Brain microvascular endothelial cell (primary cell): ENCODE data around the gene PSMA2.
A peak's percentile ranks its signal among the peaks of the same experiment; 100 is the strongest.

Experiments used
- DNase-seq: peaks from one replicate; pipeline ENCODE4 v3.0.0-alpha.2; 2020
- H3K27ac ChIP-seq: fragments of 250-450 bp; sonication (Bioruptor Pico); 2 replicates; pipeline ENCODE4 v1.5.1; 2020; ENCODE audit warnings: mild to moderate bottlenecking, moderate library complexity
- H3K27me3 ChIP-seq: fragments of 250-450 bp; sonication (Bioruptor Pico); replicated peaks from 2 replicates; pipeline ENCODE4 v1.5.1; 2020; ENCODE audit warnings: mild to moderate bottlenecking
- H3K36me3 ChIP-seq: fragments of 250-450 bp; sonication (Bioruptor Pico); replicated peaks from 2 replicates; pipeline ENCODE4 v1.5.1; 2020; ENCODE audit warnings: mild to moderate bottlenecking
- H3K4me3 ChIP-seq: 2 replicates; pipeline ENCODE4 v1.5.1; 2011; ENCODE audit warnings: low read depth, mild to moderate bottlenecking, control low read depth, low read length, moderate library complexity
- in situ Hi-C: cut with HindIII; loops from 2 replicates; pipeline ENCODE4 v1.10.0; 2017; ENCODE audit warnings: low sequenced_read_pairs, low pct_ligation_motif_present
- TF ChIP-seq, protein P1 (sequence below): IDR thresholded peaks from 2 replicates; pipeline ENCODE4 v1.5.1; 2011; ENCODE audit warnings: low read depth, mild to moderate bottlenecking, moderate library complexity, low read length, control low read depth, inconsistent platforms; ENCODE audit errors: missing control alignments

The PSMA2 gene

DNA sequence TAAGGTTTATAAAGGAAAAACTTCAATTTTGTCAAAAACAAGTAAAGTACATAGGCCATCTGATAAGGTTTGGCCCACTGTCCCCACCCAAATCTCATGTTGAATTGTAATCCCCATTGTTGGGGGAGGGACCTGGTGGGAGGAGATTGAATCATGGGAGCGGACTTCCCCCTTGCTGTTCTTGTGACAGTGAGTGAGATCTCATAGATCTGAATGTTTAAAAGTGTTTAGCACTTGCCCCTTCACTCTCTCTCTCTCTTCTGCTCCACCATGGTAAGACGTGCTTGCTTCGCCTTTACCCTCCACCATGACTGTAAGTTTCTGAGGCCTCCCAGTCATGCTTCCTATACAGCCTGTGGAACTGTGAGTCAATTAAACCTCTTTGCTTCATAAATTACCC, 18.4 kb upstream of the PSMA2 start:
- no peak overlapping the region for H3K27ac ChIP-seq
- no peak for DNase-seq
- in situ Hi-C loops = no loop called here
- no peak overlapping the region for H3K4me3 ChIP-seq
- H3K27me3 ChIP-seq = no peaks in the 10 kb centered on the region
- no peaks in the 10 kb centered on the region for H3K36me3 ChIP-seq
- TF ChIP-seq, protein P1, sequence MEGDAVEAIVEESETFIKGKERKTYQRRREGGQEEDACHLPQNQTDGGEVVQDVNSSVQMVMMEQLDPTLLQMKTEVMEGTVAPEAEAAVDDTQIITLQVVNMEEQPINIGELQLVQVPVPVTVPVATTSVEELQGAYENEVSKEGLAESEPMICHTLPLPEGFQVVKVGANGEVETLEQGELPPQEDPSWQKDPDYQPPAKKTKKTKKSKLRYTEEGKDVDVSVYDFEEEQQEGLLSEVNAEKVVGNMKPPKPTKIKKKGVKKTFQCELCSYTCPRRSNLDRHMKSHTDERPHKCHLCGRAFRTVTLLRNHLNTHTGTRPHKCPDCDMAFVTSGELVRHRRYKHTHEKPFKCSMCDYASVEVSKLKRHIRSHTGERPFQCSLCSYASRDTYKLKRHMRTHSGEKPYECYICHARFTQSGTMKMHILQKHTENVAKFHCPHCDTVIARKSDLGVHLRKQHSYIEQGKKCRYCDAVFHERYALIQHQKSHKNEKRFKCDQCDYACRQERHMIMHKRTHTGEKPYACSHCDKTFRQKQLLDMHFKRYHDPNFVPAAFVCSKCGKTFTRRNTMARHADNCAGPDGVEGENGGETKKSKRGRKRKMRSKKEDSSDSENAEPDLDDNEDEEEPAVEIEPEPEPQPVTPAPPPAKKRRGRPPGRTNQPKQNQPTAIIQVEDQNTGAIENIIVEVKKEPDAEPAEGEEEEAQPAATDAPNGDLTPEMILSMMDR = no peak

GRCh38 chr7:42947521-42947920, 15.5 kb upstream of the PSMA2 start:
- in situ Hi-C loops = no loop called here
- no peaks in the 10 kb centered on the region for H3K27me3 ChIP-seq
- no peaks in the 10 kb centered on the region for H3K36me3 ChIP-seq
- TF ChIP-seq, protein P1 = no peak
- no peak overlapping the region for H3K27ac ChIP-seq
- H3K4me3 ChIP-seq = no peak overlapping the region
- no peak for DNase-seq

DNA sequence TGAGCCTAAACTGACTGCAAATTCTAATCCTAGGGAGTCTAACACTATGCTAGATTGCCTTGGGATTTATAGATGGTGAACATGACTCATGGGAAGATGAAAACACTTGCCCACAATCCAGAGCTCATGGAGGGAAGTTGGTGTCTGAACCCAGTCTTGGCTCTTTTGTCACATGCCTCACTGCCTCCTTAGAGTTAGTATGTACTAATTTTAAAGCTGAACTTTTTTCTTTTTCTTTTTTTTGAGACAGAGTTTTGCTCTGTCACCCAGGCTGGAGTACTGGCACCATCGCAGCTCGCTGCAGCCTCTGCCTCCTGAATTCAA, 14.6 kb upstream of the PSMA2 start:
- no peak overlapping the region for H3K27ac ChIP-seq
- in situ Hi-C loops = no loop called here
- H3K36me3 ChIP-seq = no peaks in the 10 kb centered on the region
- no peaks in the 10 kb centered on the region for H3K27me3 ChIP-seq
- TF ChIP-seq, protein P1 = no peak
- no peak for DNase-seq
- H3K4me3 ChIP-seq = no peak overlapping the region

GRCh38 chr7:42945821-42946626, 14.1 kb upstream of the PSMA2 start:
- no peak for DNase-seq
- TF ChIP-seq, protein P1 = no peak
- no peak overlapping the region for H3K4me3 ChIP-seq
- H3K27me3 ChIP-seq = no peaks in the 10 kb centered on the region
- in situ Hi-C loops = no loop called here
- H3K36me3 ChIP-seq = no peaks in the 10 kb centered on the region
- H3K27ac ChIP-seq = no peak overlapping the region

GRCh38 chr7:42940985-42941847, 9.2 kb upstream of the PSMA2 start:
- in situ Hi-C loops = no loop called here
- peak; percentile 84 for DNase-seq
- H3K27ac ChIP-seq = no peak overlapping the region
- H3K36me3 ChIP-seq = peaks cover 8% of the 10 kb centered on the region
- H3K27me3 ChIP-seq = no peaks in the 10 kb centered on the region
- H3K4me3 ChIP-seq = no peak overlapping the region
- TF ChIP-seq, protein P1 = peak; percentile 95
